Lung (tissue), 12 donors: ENCODE measurements around the gene SFXN1. TPM values are rescaled to one million over a fixed set of nuclear protein-coding genes. Genes with fewer than 3 reads are reported as not detected.

Experiments
- ATAC-seq: fragments of 200-7000 bp; cut with Tn5 transposase; one replicate; pipeline ENCODE4 v1.9.1; 2020; ENCODE audit warnings: moderate number of reproducible peaks; ENCODE audit not compliant: insufficient read depth, low FRiP score
- DNase-seq, 3 donors: peaks; one replicate each; pipeline ENCODE4 v3.0.0-alpha.2; 2013 to 2017
- H3K27ac ChIP-seq, 2 donors: one replicate each; pipeline ENCODE4 v1.5.1; 2013; ENCODE audit warnings: mild to moderate bottlenecking in 2 of 2, moderate library complexity in 2 of 2, control low read depth in 1 of 2, inconsistent platforms in 1 of 2, low read depth in 1 of 2, low read length in 1 of 2
- H3K27me3 ChIP-seq, 3 donors: one replicate each; pipeline ENCODE4 v1.5.1; 2013; ENCODE audit warnings: low read length in 2 of 3; ENCODE audit not compliant: control insufficient read depth in 3 of 3, insufficient read depth in 3 of 3
- H3K36me3 ChIP-seq, 4 donors: one replicate each; pipeline ENCODE4 v1.5.1; 2013; ENCODE audit warnings: low read length in 4 of 4, mild to moderate bottlenecking in 1 of 4, moderate library complexity in 1 of 4; ENCODE audit not compliant: control insufficient read depth in 4 of 4, insufficient read depth in 4 of 4
- H3K4me1 ChIP-seq, 5 donors: one replicate each; pipeline ENCODE4 v1.5.1; 2013; ENCODE audit warnings: low read length in 5 of 5, mild to moderate bottlenecking in 2 of 5, moderate library complexity in 1 of 5; ENCODE audit not compliant: control insufficient read depth in 5 of 5, insufficient read depth in 5 of 5
- H3K4me3 ChIP-seq: one replicate; pipeline ENCODE4 v1.5.1; 2013; ENCODE audit warnings: mild to moderate bottlenecking, control low read depth, moderate library complexity
- H3K9ac ChIP-seq, 2 donors: one replicate each; pipeline ENCODE4 v1.5.1; 2013; ENCODE audit warnings: low read length in 2 of 2, control low read depth in 1 of 2; ENCODE audit not compliant: insufficient read depth in 1 of 2
- H3K9me3 ChIP-seq, 4 donors: one replicate each; pipeline ENCODE4 v1.5.1; 2013; ENCODE audit warnings: low read length in 3 of 4, mild to moderate bottlenecking in 1 of 4, moderate library complexity in 1 of 4; ENCODE audit not compliant: control insufficient read depth in 4 of 4, insufficient read depth in 3 of 4
- WGBS, 2 donors: extraction: QIAGEN DNeasy Blood & Tissue Kit; methylation state at CpG; one replicate each; pipeline ENCODE4 v1.1.7; 2013; 5-methylcytosine and 5-hydroxymethylcytosine counted together
- polyA plus RNA-seq, 2 donors: library from polyadenylated mRNA; stranded (reverse); fragments of 200-250 nt; gene quantifications; one replicate each; pipeline ENCODE4 v1.2.1, GENCODE V29; 2013
- total RNA-seq, 2 donors: library from RNA; depleted of rRNA in 1 of 2; stranded (reverse); fragments of >200 nt in 1 of 2; gene quantifications; one replicate each; pipeline ENCODE4 v1.2.1, GENCODE V29; 2014 to 2021
- TF ChIP-seq, protein P1 (sequence below): IDR thresholded peaks from 2 replicates; pipeline ENCODE4 v1.5.1; 2012; ENCODE audit warnings: mild to moderate bottlenecking; ENCODE audit errors: control extremely low read depth, extremely low read depth
- donor health status: control.
- donor health status: control.
- donor health status: Bipolar disorder and iron deficiency.
- donor health status: healthy.
- donor health status: DM: yes; HTN: yes; CAD: no.

The SFXN1 gene
- total and polyA plus RNA-seq, 4 donors = 5.7 to 42.2 (median 19.0) TPM

DNA sequence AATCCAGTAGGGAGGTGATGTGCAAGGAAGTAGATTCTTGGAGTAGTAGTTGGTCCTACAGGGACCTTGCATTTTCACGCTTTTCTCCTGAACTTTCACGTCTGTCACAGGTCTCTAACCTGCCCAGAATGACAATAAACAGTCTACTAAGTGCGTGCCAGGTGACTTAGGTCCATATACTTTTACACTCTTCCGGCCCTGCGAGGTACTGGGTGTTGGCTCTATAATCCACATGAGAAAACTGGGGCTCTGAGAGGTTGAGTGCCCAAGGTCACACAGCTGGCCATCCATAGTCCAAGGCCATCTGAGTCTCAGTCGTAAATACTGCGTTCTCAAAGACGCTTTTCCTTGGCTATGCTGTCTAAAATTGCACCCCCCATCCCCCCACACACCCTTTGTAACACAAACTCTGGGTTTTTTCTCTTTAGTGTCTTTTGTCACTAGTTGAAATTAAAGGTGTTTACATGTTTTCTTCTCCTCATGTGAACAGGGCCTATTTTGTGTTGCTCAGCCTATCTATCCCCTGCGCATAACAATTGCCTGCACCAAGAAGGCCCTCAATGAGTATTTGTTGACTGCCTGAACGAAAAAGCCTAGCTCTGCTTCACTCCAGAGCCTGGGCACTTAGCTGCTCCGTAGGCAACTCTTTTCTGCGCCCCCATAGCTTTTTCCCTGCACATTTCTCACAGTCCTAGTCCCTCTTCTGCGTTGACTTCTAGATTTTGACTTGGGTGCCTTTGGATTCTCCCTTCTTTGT lies 943 bp downstream of the SFXN1 start:
- H3K9me3 ChIP-seq = no peaks in the 10 kb centered on the region
- TF ChIP-seq, protein P1, sequence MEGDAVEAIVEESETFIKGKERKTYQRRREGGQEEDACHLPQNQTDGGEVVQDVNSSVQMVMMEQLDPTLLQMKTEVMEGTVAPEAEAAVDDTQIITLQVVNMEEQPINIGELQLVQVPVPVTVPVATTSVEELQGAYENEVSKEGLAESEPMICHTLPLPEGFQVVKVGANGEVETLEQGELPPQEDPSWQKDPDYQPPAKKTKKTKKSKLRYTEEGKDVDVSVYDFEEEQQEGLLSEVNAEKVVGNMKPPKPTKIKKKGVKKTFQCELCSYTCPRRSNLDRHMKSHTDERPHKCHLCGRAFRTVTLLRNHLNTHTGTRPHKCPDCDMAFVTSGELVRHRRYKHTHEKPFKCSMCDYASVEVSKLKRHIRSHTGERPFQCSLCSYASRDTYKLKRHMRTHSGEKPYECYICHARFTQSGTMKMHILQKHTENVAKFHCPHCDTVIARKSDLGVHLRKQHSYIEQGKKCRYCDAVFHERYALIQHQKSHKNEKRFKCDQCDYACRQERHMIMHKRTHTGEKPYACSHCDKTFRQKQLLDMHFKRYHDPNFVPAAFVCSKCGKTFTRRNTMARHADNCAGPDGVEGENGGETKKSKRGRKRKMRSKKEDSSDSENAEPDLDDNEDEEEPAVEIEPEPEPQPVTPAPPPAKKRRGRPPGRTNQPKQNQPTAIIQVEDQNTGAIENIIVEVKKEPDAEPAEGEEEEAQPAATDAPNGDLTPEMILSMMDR = no peak
- H3K4me3 ChIP-seq = peak overlapping the region; percentile 73
- H3K27me3 ChIP-seq = no peaks in the 10 kb centered on the region
- peak overlapping the region; percentile 46 to 88 for H3K9ac ChIP-seq
- H3K4me1 ChIP-seq = peaks cover 0 to 15% (median 12%) of the 10 kb centered on the region in 5 donors
- ATAC-seq (no peak), DNase-seq (no peak)
- 39 to 40% methylated on average over 13 of the region's 13 CpGs for WGBS, 2 donors
- peak overlapping the region in 1 of 2 donors; percentile 83 for H3K27ac ChIP-seq
- H3K36me3 ChIP-seq = peaks cover 0 to 7% (median 3%) of the 10 kb centered on the region in 4 donors

DNA sequence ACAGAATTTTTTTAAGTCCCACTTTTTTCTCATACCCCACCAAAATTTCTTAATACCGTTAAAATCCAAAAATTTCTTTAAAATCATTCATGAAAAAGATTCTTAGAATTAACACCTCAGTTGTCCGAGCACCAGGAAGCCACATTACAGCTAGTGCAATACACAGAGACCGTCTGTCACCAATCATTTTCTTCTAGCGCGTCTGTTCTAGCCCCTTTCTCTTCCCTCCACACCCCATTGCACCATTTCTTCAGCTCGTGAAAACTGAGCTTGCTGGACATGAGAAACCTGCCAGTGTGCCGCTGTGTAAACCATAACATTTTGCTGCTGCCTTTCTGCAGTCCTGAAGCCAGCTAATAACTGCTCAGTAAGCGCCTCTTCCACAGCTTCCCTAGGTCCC lies 5.0 kb downstream of the SFXN1 start:
- 85 to 91% methylated on average over 8 of the region's 8 CpGs for WGBS, 2 donors
- H3K4me1 ChIP-seq = peaks cover 0 to 12% (median 7%) of the 10 kb centered on the region in 5 donors
- no peak for ATAC-seq
- peaks cover 0 to 7% (median 3%) of the 10 kb centered on the region in 4 donors for H3K36me3 ChIP-seq
- TF ChIP-seq, protein P1 = no peak
- no peaks in the 10 kb centered on the region for H3K9me3 ChIP-seq
- H3K27me3 ChIP-seq = no peaks in the 10 kb centered on the region
- no peak overlapping the region for H3K9ac ChIP-seq
- no peak overlapping the region for H3K27ac ChIP-seq
- DNase-seq = no peak
- H3K4me3 ChIP-seq = no peak overlapping the region

DNA sequence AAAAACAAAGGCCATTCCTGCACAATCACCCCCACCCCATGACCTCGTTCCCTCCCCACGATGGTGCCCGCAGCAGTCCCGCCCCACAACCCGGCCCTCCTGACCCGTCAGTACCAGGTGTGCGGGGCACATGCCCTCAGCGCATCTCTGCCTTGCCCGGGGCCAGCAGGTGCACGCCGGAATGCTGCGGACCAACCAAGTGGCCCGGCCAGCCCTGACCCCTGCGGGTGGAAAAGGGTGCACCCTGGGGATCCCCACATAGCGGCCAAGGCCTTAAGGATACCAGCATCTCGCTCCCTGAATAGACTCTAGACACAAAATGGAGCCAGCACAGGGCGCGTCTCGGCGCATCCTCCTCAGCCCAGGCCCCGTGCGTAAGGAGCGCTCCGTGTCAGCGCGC lies 6.0 kb downstream of the SFXN1 start:
- 98% methylated on average over 26 of the region's 26 CpGs for WGBS, 2 donors
- peaks cover 0 to 7% (median 3%) of the 10 kb centered on the region in 4 donors for H3K36me3 ChIP-seq
- H3K9me3 ChIP-seq = no peaks in the 10 kb centered on the region
- TF ChIP-seq, protein P1 = no peak
- H3K9ac ChIP-seq = no peak overlapping the region
- H3K27me3 ChIP-seq = no peaks in the 10 kb centered on the region
- no peak for ATAC-seq
- H3K27ac ChIP-seq = no peak overlapping the region
- H3K4me1 ChIP-seq = peaks cover 0 to 10% (median 5%) of the 10 kb centered on the region in 5 donors
- no peak for DNase-seq
- H3K4me3 ChIP-seq = no peak overlapping the region
